MV-4-11 (cell line): ENCODE results near the gene HECTD2.
"Not testable (repeated sequence)": the region's sequence is repeated elsewhere in the genome, so short reads cannot be mapped to it uniquely, and the experiment has no call there.

Experiments used
- DNase-seq: peaks from one replicate; lab custom pipeline; 2025; lab: John Stamatoyannopoulos, UW

The HECTD2 gene, protein sequence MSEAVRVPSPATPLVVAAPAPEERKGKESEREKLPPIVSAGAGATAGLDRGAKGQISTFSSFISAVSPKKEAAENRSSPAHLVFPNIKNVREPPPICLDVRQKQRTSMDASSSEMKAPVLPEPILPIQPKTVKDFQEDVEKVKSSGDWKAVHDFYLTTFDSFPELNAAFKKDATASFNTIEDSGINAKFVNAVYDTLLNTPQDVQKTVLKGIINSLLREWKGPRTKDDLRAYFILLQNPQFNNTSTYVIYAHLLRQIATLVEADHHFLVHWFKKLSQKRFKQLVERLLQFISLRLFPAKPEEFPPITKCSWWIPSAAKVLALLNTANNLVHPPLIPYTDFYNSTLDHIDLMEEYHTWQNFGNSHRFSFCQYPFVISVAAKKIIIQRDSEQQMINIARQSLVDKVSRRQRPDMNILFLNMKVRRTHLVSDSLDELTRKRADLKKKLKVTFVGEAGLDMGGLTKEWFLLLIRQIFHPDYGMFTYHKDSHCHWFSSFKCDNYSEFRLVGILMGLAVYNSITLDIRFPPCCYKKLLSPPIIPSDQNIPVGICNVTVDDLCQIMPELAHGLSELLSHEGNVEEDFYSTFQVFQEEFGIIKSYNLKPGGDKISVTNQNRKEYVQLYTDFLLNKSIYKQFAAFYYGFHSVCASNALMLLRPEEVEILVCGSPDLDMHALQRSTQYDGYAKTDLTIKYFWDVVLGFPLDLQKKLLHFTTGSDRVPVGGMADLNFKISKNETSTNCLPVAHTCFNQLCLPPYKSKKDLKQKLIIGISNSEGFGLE

GRCh38 chr10:91409869-91410637 lies at the start of gene HECTD2:
HECTD2 (plus strand) TSS chr10:91410344; CDS start chr10:91410439, 95 bp downstream.
- DNase-seq = peak; percentile 51

GRCh38 chr10:91360461-91360860 lies 49.7 kb upstream of the HECTD2 start:
- DNase-seq = no peak

- DNase-seq = not testable (repeated sequence)
Measured at GRCh38 chr10:91365519-91365918, 44.6 kb upstream of the HECTD2 start.

DNA sequence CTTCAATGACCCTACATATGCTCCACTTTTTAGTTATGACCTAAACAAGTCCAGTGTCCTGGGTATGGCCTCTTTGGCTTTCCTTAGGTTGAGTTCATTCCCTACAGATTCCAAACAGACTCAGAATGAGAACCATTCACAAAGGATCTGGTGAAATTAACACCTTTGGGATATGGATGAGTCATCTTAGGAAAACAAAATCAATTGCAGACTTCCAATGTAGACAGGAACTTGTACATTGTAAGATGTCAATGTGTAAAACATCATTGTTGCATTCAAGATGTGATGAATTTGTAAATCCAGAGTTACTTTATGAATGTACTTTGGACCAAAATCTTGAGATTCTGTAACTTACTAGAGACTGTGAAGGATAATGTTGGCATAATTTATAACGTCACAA lies 43.4 kb upstream of the HECTD2 start:
- no peak for DNase-seq

DNA sequence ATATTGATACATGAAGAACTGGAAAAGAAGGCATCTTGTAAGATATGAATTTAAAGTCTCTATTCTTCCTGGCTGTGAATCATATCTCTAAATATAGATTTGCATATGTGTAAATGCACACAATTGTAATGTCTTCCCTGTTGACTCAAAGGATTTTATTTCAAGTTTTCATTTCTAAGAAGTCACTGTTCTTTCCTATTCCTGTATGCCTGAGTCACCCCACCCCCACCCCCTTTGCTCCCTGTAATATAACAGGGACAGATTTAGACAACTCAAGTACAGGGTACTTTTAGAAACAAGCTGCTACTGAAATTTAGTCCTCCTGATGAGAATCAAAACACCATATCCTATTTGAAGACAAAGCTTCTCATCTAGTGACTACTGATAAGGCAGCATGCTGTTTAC lies 43.0 kb upstream of the HECTD2 start:
- no peak for DNase-seq

GRCh38 chr10:91367558-91367957 lies 42.6 kb upstream of the HECTD2 start:
- no peak for DNase-seq

DNA sequence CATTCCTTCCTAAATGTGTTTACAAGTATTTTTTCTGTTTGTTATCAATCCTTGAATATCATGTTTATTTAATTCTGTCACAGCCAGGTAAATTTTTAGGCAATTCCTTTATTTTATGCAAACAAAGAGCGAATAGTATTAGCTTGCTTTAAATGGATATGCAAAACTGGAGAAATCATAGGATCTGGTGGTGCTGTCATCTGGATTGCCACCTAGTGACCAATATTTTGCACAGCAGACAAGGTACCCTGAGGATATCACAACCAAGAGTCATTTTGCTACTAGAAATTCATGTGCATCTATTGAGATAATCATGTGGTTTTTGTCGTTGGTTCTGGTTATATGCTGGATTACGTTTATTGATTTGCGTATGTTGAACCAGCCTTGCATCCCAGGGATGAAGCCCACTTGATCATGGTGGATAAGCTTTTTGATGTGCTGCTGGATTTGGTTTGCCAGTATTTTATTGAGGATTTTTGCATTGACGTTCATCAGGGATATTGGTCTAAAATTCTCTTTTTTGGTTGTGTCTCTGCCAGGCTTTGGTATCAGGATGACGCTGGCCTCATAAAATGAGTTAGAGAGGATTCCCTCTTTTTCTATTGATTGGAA lies 40.1 kb upstream of the HECTD2 start:
- DNase-seq = peak; percentile 2

- DNase-seq = no peak
Measured at GRCh38 chr10:91374052-91374451, 36.1 kb upstream of the HECTD2 start.

DNA sequence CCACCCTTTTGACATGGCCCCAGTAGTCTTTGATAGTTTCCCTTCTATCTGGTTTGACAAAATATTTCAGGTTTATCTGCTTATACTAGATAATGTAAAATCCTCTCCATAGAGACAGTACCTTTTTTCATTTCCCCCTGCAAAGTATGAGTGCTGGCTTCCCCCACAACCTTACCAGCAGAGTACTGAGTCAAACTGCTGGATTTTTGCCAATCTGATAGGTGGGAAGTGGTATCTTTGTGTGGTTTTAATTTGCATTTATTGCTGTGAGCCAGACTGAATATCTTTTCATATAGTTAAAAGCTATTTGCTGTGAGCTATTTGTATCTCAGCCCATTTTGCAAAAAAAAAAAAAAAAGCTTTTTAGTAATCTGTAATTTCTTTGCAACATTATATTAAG lies 32.1 kb upstream of the HECTD2 start:
- no peak for DNase-seq

- DNase-seq = no peak
Measured at GRCh38 chr10:91380873-91381256, 29.3 kb upstream of the HECTD2 start.

- no peak for DNase-seq
Measured at GRCh38 chr10:91381257-91381891, 28.8 kb upstream of the HECTD2 start.

- DNase-seq = no peak
Measured at GRCh38 chr10:91385306-91386085, 24.6 kb upstream of the HECTD2 start.

DNA sequence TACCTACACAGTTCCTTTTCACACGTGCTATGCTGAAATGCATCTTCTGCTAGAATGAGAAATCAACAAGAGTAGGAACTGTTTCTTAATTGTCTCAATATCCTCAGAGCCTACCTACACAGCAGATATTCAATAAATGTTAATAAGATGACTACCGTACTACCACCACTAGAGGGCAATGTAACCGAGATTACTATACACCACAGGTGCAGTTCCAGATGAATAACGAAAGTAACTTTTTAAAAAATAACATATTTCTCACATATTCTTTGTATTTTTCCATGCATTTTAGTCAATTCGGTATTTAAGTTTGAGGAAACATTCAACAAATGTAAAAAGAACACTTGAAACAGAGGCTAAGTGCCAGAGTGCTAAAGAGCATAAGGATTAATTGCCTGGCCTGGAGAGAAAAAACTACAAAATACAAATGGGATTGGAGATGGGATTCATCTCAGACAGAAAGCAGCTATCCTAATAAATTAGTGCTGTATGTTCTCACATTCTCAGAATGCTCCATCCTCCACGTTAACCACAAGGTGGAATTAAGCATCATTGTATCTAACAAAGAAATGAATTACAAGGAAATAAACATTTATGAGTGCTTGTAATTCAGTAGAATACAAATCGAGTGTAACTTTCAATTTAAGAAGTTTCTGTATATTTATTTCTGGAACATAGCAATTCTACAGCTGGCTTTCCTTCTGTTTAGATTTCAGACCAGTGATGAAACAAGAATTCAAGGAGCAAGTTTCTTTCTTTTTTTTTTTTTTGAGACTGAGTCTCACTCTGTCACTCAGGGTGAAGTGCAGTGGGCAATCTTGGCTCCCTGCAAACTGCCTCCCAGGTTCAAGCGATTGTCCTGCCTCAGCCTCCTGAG lies 20.3 kb upstream of the HECTD2 start:
- DNase-seq = peak; percentile 48

DNA sequence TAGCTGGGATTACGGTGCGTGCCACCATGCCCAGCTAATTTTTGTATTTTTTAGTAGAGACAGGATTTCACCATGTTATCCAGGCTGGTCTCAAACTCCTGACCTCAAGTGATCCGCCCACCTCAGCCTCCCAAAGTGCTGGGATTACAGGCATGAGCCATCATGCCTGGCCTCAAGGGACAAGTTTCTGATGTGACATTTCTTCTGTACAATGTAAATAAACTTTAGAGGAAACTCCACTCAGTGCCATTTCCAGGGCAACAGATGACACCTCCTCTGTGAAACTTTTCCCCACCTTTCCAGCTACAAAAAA lies 19.7 kb upstream of the HECTD2 start:
- not testable (repeated sequence) for DNase-seq

DNA sequence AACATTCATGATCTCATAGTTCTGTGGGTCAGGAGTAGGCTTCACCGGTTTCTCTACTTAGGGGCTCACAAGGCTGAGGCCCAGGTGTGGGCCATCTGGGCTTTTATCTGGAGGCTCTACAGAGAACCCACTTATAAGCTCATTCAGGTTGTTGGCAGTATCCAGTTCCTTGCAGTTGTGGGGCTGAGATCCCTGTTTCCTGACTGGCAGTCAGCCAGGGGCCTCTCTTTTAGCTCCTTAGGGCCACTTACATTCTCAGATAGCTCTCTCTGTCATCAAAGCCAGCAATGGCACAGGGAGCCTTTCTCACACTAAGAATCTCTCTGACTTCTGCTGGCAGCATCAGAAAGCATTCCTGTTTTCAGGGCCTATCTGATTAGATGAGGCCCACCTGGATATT lies 18.2 kb upstream of the HECTD2 start:
- no peak for DNase-seq

DNA sequence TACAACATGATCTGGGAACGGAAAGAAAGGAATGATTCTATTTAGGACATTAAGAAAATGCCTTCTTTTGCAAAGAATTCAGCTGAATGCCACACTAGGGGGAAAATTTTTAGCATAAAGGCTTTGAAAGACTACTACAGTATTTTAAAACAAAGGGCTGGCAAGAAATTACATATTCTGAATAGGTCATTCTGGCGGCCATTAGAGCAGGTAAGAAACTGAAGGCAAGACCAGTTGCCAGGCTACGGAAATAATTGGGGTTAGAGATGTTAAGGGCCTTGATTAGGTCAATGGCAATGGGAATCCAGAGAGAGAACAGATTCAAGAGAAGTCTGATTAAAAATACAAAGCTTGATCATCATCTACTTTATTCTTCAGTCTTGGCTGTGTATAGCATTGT lies 3.8 kb upstream of the HECTD2 start:
- DNase-seq = no peak

DNA sequence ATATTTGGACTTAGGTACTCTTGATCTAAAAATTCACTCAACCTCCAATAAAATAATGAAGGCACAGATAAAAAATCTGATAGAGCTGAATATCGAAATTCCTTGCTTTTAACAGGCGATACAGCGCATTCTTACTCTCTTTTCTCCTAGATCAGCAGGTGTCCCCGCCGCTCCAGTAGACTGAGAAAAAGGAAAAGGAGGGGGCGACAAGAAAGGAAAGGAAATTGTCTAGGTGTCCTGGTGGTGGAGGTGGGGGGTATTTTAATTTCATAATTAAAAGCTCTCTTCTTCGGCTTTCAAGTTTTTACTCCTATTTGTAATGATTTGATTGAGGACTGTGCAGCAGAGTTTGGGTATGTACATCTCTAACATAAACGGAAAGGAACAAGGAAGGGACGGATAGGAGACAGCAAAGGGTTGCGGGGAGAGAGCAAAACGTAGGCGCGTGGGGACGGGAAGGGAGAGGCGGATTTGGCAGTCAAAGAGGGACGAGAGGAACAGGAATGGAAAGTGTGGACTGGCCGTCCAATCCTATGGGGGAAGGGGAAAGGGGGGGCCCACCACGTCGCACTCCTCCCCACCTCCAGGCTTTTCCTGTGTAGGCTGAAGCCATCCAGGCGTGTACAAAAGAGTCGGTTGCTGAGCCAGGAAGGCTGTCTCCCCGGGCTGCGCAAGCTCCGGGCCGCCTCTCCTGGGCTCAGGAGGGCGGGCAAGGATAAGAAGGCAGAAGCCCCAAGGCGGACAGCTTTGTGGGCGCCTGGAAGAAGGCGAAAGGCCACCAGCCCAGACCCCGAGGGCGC lies 875 bp upstream of the HECTD2 start:
- DNase-seq = peak; percentile 39

DNA sequence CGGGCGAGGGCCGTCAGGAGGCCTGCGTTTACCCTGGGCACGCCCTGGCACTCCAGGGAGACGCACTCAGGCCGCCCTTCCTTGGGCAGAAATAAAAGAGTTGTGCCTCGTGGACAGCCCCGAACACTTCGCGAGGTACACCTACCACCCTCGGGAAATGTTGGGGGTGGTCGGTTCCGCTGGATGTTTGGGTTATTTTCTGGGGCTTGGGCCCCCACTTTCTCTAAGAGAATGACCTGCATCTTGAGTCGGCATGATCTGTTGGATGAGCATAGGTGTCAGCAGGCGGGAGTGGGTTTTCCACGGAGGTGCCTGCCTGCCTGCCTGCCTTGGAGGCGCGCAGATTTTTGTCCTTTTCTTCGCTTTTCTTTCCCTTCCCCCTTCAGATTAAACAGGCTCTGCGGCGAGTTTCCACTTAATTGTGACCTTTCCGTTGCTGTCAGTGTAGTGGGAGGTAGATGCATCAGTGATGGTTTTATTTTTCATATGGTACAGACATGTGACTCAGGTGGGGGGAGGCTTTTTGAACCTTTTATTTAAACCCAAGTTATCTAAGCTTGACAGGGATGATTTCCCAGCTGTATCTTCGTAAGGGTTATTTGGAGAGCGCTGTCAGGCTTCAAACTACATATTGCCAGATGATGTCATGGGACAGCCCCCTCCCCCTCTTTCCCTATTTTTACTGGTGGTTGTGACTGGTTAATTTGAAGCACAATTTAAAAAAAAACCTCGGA lies 661 bp downstream of the HECTD2 start:
- no peak for DNase-seq
